Endothelial cell of umbilical vein (primary cell): ENCODE results near the gene ANO4. TPM values are rescaled to one million over a fixed set of nuclear protein-coding genes. Genes with fewer than 3 reads are reported as not detected.

ENCODE experiments used
- BruUV-seq: library from RNA; stranded (reverse); fragments of 400-500 nt; replicated peaks from 2 replicates; lab custom pipeline; 2021; lab: Mats Ljungman, UMichigan
- CTCF ChIA-PET: fragments of 300-600, 350-600 bp; sonication (Branson Sonifier 250); formaldehyde crosslinking; loops from one replicate; lab custom pipeline; 2021; ENCODE audit warnings: antibody characterized with exemption, inconsistent platforms; lab: Charles Lee
- POLR2A ChIA-PET: fragments of 300-600, 350-600 bp; sonication (Branson Sonifier 250); formaldehyde crosslinking; loops from one replicate; lab custom pipeline; 2021; ENCODE audit warnings: antibody characterized with exemption, inconsistent platforms; lab: Charles Lee
- DNase-seq: peaks from one replicate; pipeline ENCODE4 v3.0.0-alpha.2; 2011; ENCODE audit warnings: low read depth, low spot score
- FAIRE-seq: peaks from 2 replicates; lab custom pipeline; 2011; peaks lifted over from hg19 to GRCh38; lab: Jason Lieb, UNC
- H2AFZ ChIP-seq: 2 replicates; pipeline ENCODE4 v1.6.0; 2012; ENCODE audit warnings: low read depth, low read length, control low read depth, inconsistent platforms
- H3K27ac ChIP-seq: 2 replicates; pipeline ENCODE4 v1.5.1; 2011; ENCODE audit warnings: low read depth, mild to moderate bottlenecking, control low read depth, low read length, moderate library complexity; ENCODE audit not compliant: insufficient read depth
- H3K27me3 ChIP-seq, 2 experiments: 2 replicates each; pipeline versions ENCODE4 v1.6.0 to v1.6.1; 2011; ENCODE audit warnings: low read length in 2 of 2, mixed read lengths in 1 of 2; ENCODE audit not compliant: control insufficient read depth in 2 of 2, insufficient read depth in 2 of 2
- H3K36me3 ChIP-seq, 2 experiments: 2 replicates in 1 of 2; 3 replicates in 1 of 2; pipeline ENCODE4 v1.5.1; 2011; ENCODE audit warnings: low read length in 2 of 2, mild to moderate bottlenecking in 1 of 2, moderate library complexity in 1 of 2; ENCODE audit not compliant: control insufficient read depth in 2 of 2, insufficient read depth in 2 of 2; ENCODE audit errors: extremely low read depth in 1 of 2
- H3K4me1 ChIP-seq: 3 replicates; pipeline ENCODE4 v1.5.1; 2011; ENCODE audit warnings: mild to moderate bottlenecking, low read length; ENCODE audit not compliant: control insufficient read depth, insufficient read depth; ENCODE audit errors: extremely low read depth
- H3K4me2 ChIP-seq: 2 replicates; pipeline ENCODE4 v1.6.1; 2011; ENCODE audit warnings: low read length, control low read depth, mixed read lengths; ENCODE audit not compliant: insufficient read depth
- H3K4me3 ChIP-seq, 3 experiments: fragments of 200-600 bp in 1 of 3; sonication (generic), shearing (Covaris generic) in 1 of 3; replicated peaks in 1 of 3; 2 replicates each; pipeline ENCODE4 v1.5.1; 2011 to 2016; ENCODE audit warnings: control low read depth in 3 of 3, low read length in 3 of 3, mild to moderate bottlenecking in 2 of 3, inconsistent platforms in 1 of 3, low read depth in 1 of 3, moderate library complexity in 1 of 3; ENCODE audit not compliant: insufficient read depth in 1 of 3
- H3K79me2 ChIP-seq: 2 replicates; pipeline ENCODE4 v1.6.0; 2012; ENCODE audit warnings: low read length, inconsistent platforms; ENCODE audit not compliant: control insufficient read depth, insufficient read depth
- H3K9ac ChIP-seq: replicated peaks from 2 replicates; pipeline ENCODE3; 2011; ENCODE audit warnings: low read length, control low read depth; ENCODE audit not compliant: insufficient read depth; ENCODE audit errors: extremely low read depth
- H3K9me1 ChIP-seq: replicated peaks from 3 replicates; pipeline ENCODE4 v1.6.0; 2011; ENCODE audit warnings: mild to moderate bottlenecking, low read length; ENCODE audit not compliant: control insufficient read depth, insufficient read depth; ENCODE audit errors: extremely low read depth
- H3K9me3 ChIP-seq: replicated peaks from 2 replicates; pipeline ENCODE4 v1.5.1; 2012; ENCODE audit warnings: low read length, inconsistent platforms; ENCODE audit not compliant: control insufficient read depth, insufficient read depth
- H4K20me1 ChIP-seq: replicated peaks from 2 replicates; pipeline ENCODE3; 2011; ENCODE audit warnings: mild to moderate bottlenecking, low read length; ENCODE audit not compliant: control insufficient read depth, insufficient read depth; ENCODE audit errors: extremely low read depth
- EZH2 ChIP-seq: IDR thresholded peaks from 2 replicates; pipeline ENCODE4 v1.6.1; 2012; ENCODE audit warnings: borderline replicate concordance, low read depth, mild to moderate bottlenecking, moderate library complexity, low read length, inconsistent platforms; ENCODE audit not compliant: severe bottlenecking
- FOS ChIP-seq: IDR thresholded peaks from 2 replicates; pipeline ENCODE4 v1.6.1; 2011; ENCODE audit warnings: mild to moderate bottlenecking, low read length, moderate library complexity, borderline replicate concordance; ENCODE audit not compliant: insufficient read depth
- GATA2 ChIP-seq: IDR thresholded peaks from 2 replicates; pipeline ENCODE4 v1.7.0; 2011; ENCODE audit warnings: low read depth, mild to moderate bottlenecking, moderate library complexity, mixed read lengths, low read length; ENCODE audit not compliant: insufficient read length, insufficient read depth
- JUN ChIP-seq: IDR thresholded peaks from 2 replicates; pipeline ENCODE4 v1.6.1; 2011; ENCODE audit warnings: borderline replicate concordance, low read depth; ENCODE audit not compliant: insufficient read length, insufficient read depth
- MYC ChIP-seq: IDR thresholded peaks from one replicate; pipeline ENCODE4 v1.6.1; 2011; ENCODE audit warnings: mild to moderate bottlenecking, low read depth, low read length
- POLR2A ChIP-seq: IDR thresholded peaks from 2 replicates; pipeline ENCODE4 v1.6.1; 2012; ENCODE audit warnings: low read depth, mild to moderate bottlenecking, control low read depth, low read length
- POLR2AphosphoS5 ChIP-seq: IDR thresholded peaks from 2 replicates; pipeline ENCODE4 v1.6.1; 2012; ENCODE audit warnings: low read depth, mild to moderate bottlenecking, control low read depth, low read length, moderate library complexity; ENCODE audit not compliant: insufficient read depth
- dilution Hi-C: fragments of 300-500 bp; cut with MboI; formaldehyde crosslinking; loops from one replicate; pipeline ENCODE4 v1.15.0; 2019; ENCODE audit warnings: low sequenced_read_pairs; ENCODE audit not compliant: extremely low pct_ligation_motif_present
- intact Hi-C: fragments of 100-400 bp; cut with micrococcal nuclease; formaldehyde crosslinking; loops from one replicate; pipeline ENCODE4 v1.10.0; 2022
- polyA plus RNA-seq, 4 experiments: library from polyadenylated mRNA; depleted of rRNA in 3 of 4; stranded (reverse) in 3 of 4; unstranded in 1 of 4; fragments of >200 nt; gene quantifications; 2 replicates each; pipeline versions ENCODE4 v1.2.1 to v1.2.3, GENCODE V29; 2011 to 2012; ENCODE audit warnings: missing spikeins in 1 of 4
- total RNA-seq: library from RNA; stranded (reverse); gene quantifications from 2 replicates; pipeline ENCODE4 v1.2.3, GENCODE V29; 2021
- TF ChIP-seq, protein P1 (sequence below), 2 donors: IDR thresholded peaks; 1 replicate in 1 of 2; 2 replicates in 1 of 2; pipeline ENCODE4 v1.5.1; 2011; ENCODE audit warnings: low read length in 2 of 2, mild to moderate bottlenecking in 2 of 2, moderate library complexity in 2 of 2, control low read depth in 1 of 2, inconsistent platforms in 1 of 2, low read depth in 1 of 2; ENCODE audit not compliant: insufficient read depth in 1 of 2; ENCODE audit errors: extremely low read depth in 1 of 2
- TF ChIP-seq, protein P2 (sequence below): IDR thresholded peaks from 2 replicates; pipeline ENCODE4 v1.6.1; 2011; ENCODE audit not compliant: insufficient read depth, insufficient read length

ANO4 gene
- total and polyA plus RNA-seq, 2 donors (not counting 3 experiments of a cell fraction or from before 2014, with no cell fraction given) = 0.25 TPM; not detected in 1

DNA sequence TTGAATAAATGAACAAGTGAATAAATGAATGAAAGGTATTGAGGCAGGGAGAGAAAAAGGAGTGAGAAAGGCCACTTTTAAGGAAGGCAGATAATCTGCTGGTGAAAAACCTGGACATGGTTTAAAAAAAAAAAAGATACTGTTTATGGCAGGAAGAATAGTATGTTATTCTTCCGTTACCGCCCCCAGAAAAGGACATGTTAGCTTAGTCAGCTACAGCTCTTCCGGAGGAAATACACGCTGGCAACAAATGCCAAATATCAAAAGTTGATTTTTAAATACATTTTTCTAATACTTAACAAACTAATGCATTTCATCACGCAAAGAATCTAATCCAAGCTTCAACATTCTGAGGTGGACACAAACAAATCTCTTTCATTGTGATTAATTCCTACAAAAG lies 372.3 kb downstream of the ANO4 start:
- Histone ChIP-seq H3K79me2 (no peaks in the 10 kb centered on the region), H3K27me3 (no peaks in the 10 kb centered on the region), H3K4me2 (no peak overlapping the region), H4K20me1 (no peaks in the 10 kb centered on the region), H3K4me3 (no peak overlapping the region), H3K9me1 (no peaks in the 10 kb centered on the region), H3K36me3 (no peaks in the 10 kb centered on the region), H3K9ac (no peak overlapping the region), H2AFZ (no peak overlapping the region), H3K4me1 (no peaks in the 10 kb centered on the region), H3K27ac (no peak overlapping the region), H3K9me3 (no peaks in the 10 kb centered on the region)
- FAIRE-seq = no peak
- BruUV-seq = no TSS peak
- peak; percentile 12 for DNase-seq
- ChIA-PET CTCF (interaction anchor here (0.6 to 1.5 kb wide), 4 partner anchors 12 to 341 kb away, joined by 3 to 4 read pairs (median 4); no protein-coding TSS in a partner anchor), POLR2A (no interaction called here)
- intact Hi-C loops = no loop called here
- dilution Hi-C loops = no loop called here
- no peak for TF ChIP-seq JUN
- TF ChIP-seq FOS = peak; percentile 15

- Histone ChIP-seq H3K4me1 (no peaks in the 10 kb centered on the region), H3K27me3 (no peaks in the 10 kb centered on the region), H3K9me3 (no peaks in the 10 kb centered on the region), H4K20me1 (no peaks in the 10 kb centered on the region), H3K4me3 (no peak overlapping the region), H2AFZ (no peak overlapping the region), H3K4me2 (no peak overlapping the region), H3K9ac (no peak overlapping the region), H3K36me3 (no peaks in the 10 kb centered on the region), H3K27ac (no peak overlapping the region), H3K9me1 (no peaks in the 10 kb centered on the region), H3K79me2 (no peaks in the 10 kb centered on the region)
- BruUV-seq = no TSS peak
- intact Hi-C loops (no loop called here), dilution Hi-C loops (no loop called here)
- no peak for FAIRE-seq
- CTCF ChIA-PET = interaction anchor here (1.0 kb wide), 1 partner anchor 342 kb away, joined by 4 read pairs; no protein-coding TSS in a partner anchor
- POLR2A ChIA-PET = no interaction called here
- TF ChIP-seq GATA2 (no peak), EZH2 (no peak), POLR2A (no peak), MYC (no peak), JUN (no peak), FOS (no peak), POLR2AphosphoS5 (no peak)
- TF ChIP-seq, protein P1, sequence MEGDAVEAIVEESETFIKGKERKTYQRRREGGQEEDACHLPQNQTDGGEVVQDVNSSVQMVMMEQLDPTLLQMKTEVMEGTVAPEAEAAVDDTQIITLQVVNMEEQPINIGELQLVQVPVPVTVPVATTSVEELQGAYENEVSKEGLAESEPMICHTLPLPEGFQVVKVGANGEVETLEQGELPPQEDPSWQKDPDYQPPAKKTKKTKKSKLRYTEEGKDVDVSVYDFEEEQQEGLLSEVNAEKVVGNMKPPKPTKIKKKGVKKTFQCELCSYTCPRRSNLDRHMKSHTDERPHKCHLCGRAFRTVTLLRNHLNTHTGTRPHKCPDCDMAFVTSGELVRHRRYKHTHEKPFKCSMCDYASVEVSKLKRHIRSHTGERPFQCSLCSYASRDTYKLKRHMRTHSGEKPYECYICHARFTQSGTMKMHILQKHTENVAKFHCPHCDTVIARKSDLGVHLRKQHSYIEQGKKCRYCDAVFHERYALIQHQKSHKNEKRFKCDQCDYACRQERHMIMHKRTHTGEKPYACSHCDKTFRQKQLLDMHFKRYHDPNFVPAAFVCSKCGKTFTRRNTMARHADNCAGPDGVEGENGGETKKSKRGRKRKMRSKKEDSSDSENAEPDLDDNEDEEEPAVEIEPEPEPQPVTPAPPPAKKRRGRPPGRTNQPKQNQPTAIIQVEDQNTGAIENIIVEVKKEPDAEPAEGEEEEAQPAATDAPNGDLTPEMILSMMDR (IDR thresholded peaks at IDR 0.05; ENCODE audit: extremely low read depth in 1 of 2, insufficient read depth in 1 of 2, low read depth in 1 of 2, low read length in 2 of 2) = no peak
- TF ChIP-seq, protein P2, sequence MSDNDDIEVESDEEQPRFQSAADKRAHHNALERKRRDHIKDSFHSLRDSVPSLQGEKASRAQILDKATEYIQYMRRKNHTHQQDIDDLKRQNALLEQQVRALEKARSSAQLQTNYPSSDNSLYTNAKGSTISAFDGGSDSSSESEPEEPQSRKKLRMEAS = no peak
- DNase-seq = no peak
These were observed 373.4 kb downstream of the ANO4 start for GRCh38 chr12:101168001-101168400.
